HFFc6 (cell line): ENCODE results near the gene STRA6. TPM values are rescaled to one million over a fixed set of nuclear protein-coding genes. Genes with fewer than 3 reads are reported as not detected.

ENCODE experiments used
- DNase-seq: peaks from one replicate; pipeline ENCODE4 v3.0.0-alpha.2; 2018
- H3K27ac Mint-ChIP-seq: 2 replicates; pipeline ENCODE4 v1.8.0; 2020; ENCODE audit warnings: mild to moderate bottlenecking, mixed read lengths
- H3K27me3 Mint-ChIP-seq: 2 replicates; pipeline ENCODE4 v1.8.0; 2021; ENCODE audit warnings: mild to moderate bottlenecking, moderate library complexity, mixed read lengths; ENCODE audit not compliant: insufficient read depth
- H3K36me3 Mint-ChIP-seq: 2 replicates; pipeline ENCODE4 v1.8.0; 2021; ENCODE audit warnings: low read depth, mixed read lengths
- H3K4me1 Mint-ChIP-seq: 2 replicates; pipeline ENCODE4 v1.8.0; 2020; ENCODE audit warnings: low read depth, mixed read lengths
- H3K4me3 Mint-ChIP-seq: 2 replicates; pipeline ENCODE4 v1.8.0; 2020; ENCODE audit warnings: mild to moderate bottlenecking, moderate library complexity, mixed read lengths
- H3K9me3 Mint-ChIP-seq: 2 replicates; pipeline ENCODE4 v1.8.0; 2020; ENCODE audit warnings: mild to moderate bottlenecking, mixed read lengths
- CTCF ChIP-seq: fragments of 200-600 bp; sonication (generic); IDR thresholded peaks from 2 replicates; pipeline ENCODE4 v1.5.0; 2021; ENCODE audit warnings: antibody characterized with exemption, mild to moderate bottlenecking
- total RNA-seq, 6 experiments: library from RNA; stranded (reverse); fragmentation: NEBNext Ultra II Directional; extraction: Animal tissue kit (Norgen Biotek cat#: 25700); gene quantifications; 2 replicates in 1 of 6; 3 replicates in 5 of 6; pipeline ENCODE4 v1.2.3, GENCODE V29; 2021

STRA6 gene
- total RNA-seq, 6 experiments from 2014 or later, result 2.2 to 3.2 (median 2.6) TPM

GRCh38 chr15:74239051-74239705, 36.6 kb upstream of the STRA6 start:
- TF ChIP-seq CTCF, result no peak
- H3K27ac Mint-ChIP-seq, result no peak overlapping the region
- no peaks in the 10 kb centered on the region for H3K36me3 Mint-ChIP-seq
- DNase-seq, result no peak
- H3K4me1 Mint-ChIP-seq, result peaks cover 48% of the 10 kb centered on the region
- H3K27me3 Mint-ChIP-seq, result peaks cover 2% of the 10 kb centered on the region; the same call in 1 of the 2 replicates
- no peak overlapping the region for H3K4me3 Mint-ChIP-seq
- no peaks in the 10 kb centered on the region for H3K9me3 Mint-ChIP-seq

DNA sequence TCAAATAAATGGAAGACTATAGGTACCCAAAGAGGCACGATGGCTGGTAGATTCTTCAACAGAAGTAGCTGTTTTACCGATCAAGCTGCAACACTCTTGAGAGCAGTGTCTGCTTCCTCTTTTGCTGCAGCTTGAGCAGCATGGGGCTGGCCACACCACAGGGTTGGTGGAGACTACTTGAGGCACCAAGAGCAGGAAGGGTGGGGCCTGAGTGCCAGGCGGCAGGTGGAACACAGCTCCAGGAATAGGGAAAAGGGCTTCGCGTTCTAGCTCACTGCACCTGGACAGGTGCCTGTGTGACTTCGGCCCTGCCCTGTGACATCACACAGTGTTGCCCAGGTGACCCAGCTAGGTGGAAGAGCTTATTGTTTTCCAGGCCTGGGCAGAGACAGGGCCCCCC, 33.4 kb upstream of the STRA6 start, which contains the start of gene CCDC33:
Gene CCDC33, plus strand, starts transcription at position 365 of the 400 bp plus-strand sequence. CDS start 394 bp downstream, outside the sequence.
- H3K4me3 Mint-ChIP-seq, result no peak within 1 kb of the TSS
- H3K27ac Mint-ChIP-seq, result no peak within 1 kb of the TSS
- no peak for TF ChIP-seq CTCF
- H3K9me3 Mint-ChIP-seq, result no peaks in the 10 kb centered on the region
- peaks cover 34% of the 10 kb centered on the region for H3K4me1 Mint-ChIP-seq
- peaks cover 19% of the 10 kb centered on the region for H3K27me3 Mint-ChIP-seq
- no peaks in the 10 kb centered on the region for H3K36me3 Mint-ChIP-seq
- no peak for DNase-seq

DNA sequence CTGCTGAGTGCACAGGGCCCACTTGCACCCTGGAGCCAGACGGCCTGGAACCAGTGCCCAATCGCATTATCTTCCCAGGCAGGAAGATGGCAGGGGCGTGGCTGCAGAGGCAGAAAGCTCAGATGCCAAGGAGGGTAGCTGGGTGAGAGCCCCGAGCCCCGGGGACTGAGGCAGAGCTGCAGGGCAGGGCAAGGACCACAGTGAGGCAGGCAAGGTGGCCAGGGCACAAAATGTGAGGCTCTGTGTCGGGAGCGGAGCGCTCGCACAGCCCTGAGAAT, 31.9 kb upstream of the STRA6 start:
- H3K27me3 Mint-ChIP-seq, result peaks cover 26% of the 10 kb centered on the region
- H3K9me3 Mint-ChIP-seq, result no peaks in the 10 kb centered on the region
- DNase-seq, result no peak
- H3K4me3 Mint-ChIP-seq, result no peak overlapping the region
- peaks cover 22% of the 10 kb centered on the region for H3K4me1 Mint-ChIP-seq
- TF ChIP-seq CTCF, result no peak
- no peaks in the 10 kb centered on the region for H3K36me3 Mint-ChIP-seq
- H3K27ac Mint-ChIP-seq, result no peak overlapping the region

DNA sequence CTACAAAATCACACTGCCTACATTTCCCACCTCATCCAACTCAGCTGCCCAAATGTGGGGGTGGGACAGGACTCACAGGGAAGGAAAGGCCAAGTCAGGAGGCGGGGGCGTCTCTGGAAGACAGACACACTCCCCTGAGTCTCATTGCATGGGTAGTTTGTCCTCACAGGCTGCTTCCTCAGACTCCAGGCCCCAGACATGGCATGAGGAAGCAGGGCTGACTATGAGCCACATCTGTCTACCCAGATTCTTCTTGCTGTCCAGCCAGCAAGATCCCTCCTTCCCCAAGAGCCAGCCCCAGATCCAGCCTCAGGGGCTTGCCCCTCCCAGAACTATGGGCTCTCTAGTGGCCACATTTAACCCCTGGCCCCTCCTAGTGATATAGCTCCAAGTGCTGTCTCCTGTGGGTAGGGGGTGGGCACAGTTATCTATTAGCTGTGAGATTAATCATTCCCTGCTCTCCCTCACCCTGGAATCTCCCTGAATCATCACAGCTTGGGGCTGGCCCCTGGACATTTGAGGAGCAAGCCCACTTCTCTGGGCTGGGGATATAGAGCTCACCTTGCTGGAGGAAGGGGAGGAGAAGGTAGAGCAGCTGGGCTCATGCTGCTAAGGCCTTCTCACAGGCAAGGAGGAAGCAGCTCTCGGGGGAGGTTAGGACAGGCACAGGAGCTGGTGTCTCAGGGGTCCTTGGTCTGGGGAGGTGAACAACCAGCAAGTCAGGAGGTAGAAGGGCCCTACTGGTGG, 31.4 kb upstream of the STRA6 start:
- Mint-ChIP-seq H3K27me3 (peaks cover 27% of the 10 kb centered on the region), H3K27ac (no peak overlapping the region), H3K4me3 (no peak overlapping the region), H3K36me3 (no peaks in the 10 kb centered on the region), H3K4me1 (peaks cover 17% of the 10 kb centered on the region; the same call in 1 of the 2 replicates), H3K9me3 (no peaks in the 10 kb centered on the region)
- no peak for DNase-seq
- no peak for TF ChIP-seq CTCF

GRCh38 chr15:74233373-74233772, 30.8 kb upstream of the STRA6 start:
- no peaks in the 10 kb centered on the region for H3K36me3 Mint-ChIP-seq
- H3K27ac Mint-ChIP-seq, result no peak overlapping the region
- no peak for DNase-seq
- H3K4me3 Mint-ChIP-seq, result no peak overlapping the region
- peaks cover 31% of the 10 kb centered on the region for H3K27me3 Mint-ChIP-seq
- H3K9me3 Mint-ChIP-seq, result no peaks in the 10 kb centered on the region
- H3K4me1 Mint-ChIP-seq, result peaks cover 11% of the 10 kb centered on the region; the same call in 1 of the 2 replicates
- TF ChIP-seq CTCF, result no peak
